RWPE2 (cell line): Measurements from ENCODE around the gene ENDOV.

ENCODE experiments used
- ATAC-seq: fragments of 200-7000 bp; cut with Tn5 transposase; 3 replicates; pipeline ENCODE4 v1.9.1; 2021; ENCODE audit warnings: low read depth
- DNase-seq: peaks from one replicate; pipeline ENCODE4 v3.0.0-alpha.2; 2020; ENCODE audit warnings: low spot score
- H3K27ac ChIP-seq: fragments of 450-650 bp; 2 replicates; pipeline ENCODE4 v1.5.1; 2017; ENCODE audit warnings: mild to moderate bottlenecking; ENCODE audit not compliant: poor library complexity, severe bottlenecking
- H3K27me3 ChIP-seq: fragments of 250-450 bp; sonication (Bioruptor Pico); 2 replicates; pipeline ENCODE4 v1.5.1; 2021; ENCODE audit warnings: mild to moderate bottlenecking, moderate library complexity; ENCODE audit not compliant: insufficient read depth, poor library complexity, severe bottlenecking
- H3K36me3 ChIP-seq: fragments of 250-450 bp; sonication (Bioruptor Pico); 2 replicates; pipeline ENCODE4 v1.5.1; 2020; ENCODE audit warnings: low read depth, mild to moderate bottlenecking, moderate library complexity
- H3K4me1 ChIP-seq: fragments of 250-450 bp; sonication (Bioruptor Pico); 2 replicates; pipeline ENCODE4 v1.5.1; 2021; ENCODE audit warnings: mild to moderate bottlenecking, moderate library complexity; ENCODE audit not compliant: insufficient read depth, poor library complexity, severe bottlenecking
- H3K4me3 ChIP-seq: fragments of 250-450 bp; sonication (Bioruptor Pico); 2 replicates; pipeline ENCODE4 v1.5.1; 2021; ENCODE audit warnings: mild to moderate bottlenecking, moderate library complexity; ENCODE audit not compliant: severe bottlenecking
- H3K9me3 ChIP-seq: fragments of 250-450 bp; sonication (Bioruptor Pico); 2 replicates; pipeline ENCODE4 v1.5.1; 2021; ENCODE audit warnings: mild to moderate bottlenecking, moderate library complexity; ENCODE audit not compliant: severe bottlenecking
- CTCF ChIP-seq: fragments of 450-650 bp; IDR thresholded peaks from one replicate; pipeline ENCODE4 v1.5.1; 2017; ENCODE audit warnings: mild to moderate bottlenecking, moderate library complexity; ENCODE audit not compliant: poor library complexity, severe bottlenecking

The ENDOV gene

GRCh38 chr17:80468781-80469493 lies 54.0 kb downstream of the ENDOV start:
- Histone ChIP-seq H3K9me3 (no peaks in the 10 kb centered on the region), H3K36me3 (no peaks in the 10 kb centered on the region), H3K4me1 (no peaks in the 10 kb centered on the region), H3K4me3 (no peak overlapping the region), H3K27me3 (peaks cover 65% of the 10 kb centered on the region), H3K27ac (no peak overlapping the region)
- ATAC-seq: no peak
- TF ChIP-seq CTCF: no peak
- DNase-seq: no peak

- no peak for TF ChIP-seq CTCF
- Histone ChIP-seq H3K9me3 (no peaks in the 10 kb centered on the region), H3K4me1 (peaks cover 2% of the 10 kb centered on the region), H3K27ac (no peak overlapping the region), H3K36me3 (no peaks in the 10 kb centered on the region), H3K27me3 (peaks cover 72% of the 10 kb centered on the region), H3K4me3 (no peak overlapping the region)
- DNase-seq (no peak), ATAC-seq (no peak)
Measured at GRCh38 chr17:80469667-80470066, 54.7 kb downstream of the ENDOV start.

GRCh38 chr17:80470603-80471002 lies 55.6 kb downstream of the ENDOV start:
- Histone ChIP-seq H3K36me3 (no peaks in the 10 kb centered on the region), H3K9me3 (no peaks in the 10 kb centered on the region), H3K27ac (no peak overlapping the region), H3K4me3 (no peak overlapping the region), H3K4me1 (peaks cover 4% of the 10 kb centered on the region), H3K27me3 (peaks cover 76% of the 10 kb centered on the region)
- ATAC-seq (no peak), DNase-seq (no peak)
- no peak for TF ChIP-seq CTCF

DNA sequence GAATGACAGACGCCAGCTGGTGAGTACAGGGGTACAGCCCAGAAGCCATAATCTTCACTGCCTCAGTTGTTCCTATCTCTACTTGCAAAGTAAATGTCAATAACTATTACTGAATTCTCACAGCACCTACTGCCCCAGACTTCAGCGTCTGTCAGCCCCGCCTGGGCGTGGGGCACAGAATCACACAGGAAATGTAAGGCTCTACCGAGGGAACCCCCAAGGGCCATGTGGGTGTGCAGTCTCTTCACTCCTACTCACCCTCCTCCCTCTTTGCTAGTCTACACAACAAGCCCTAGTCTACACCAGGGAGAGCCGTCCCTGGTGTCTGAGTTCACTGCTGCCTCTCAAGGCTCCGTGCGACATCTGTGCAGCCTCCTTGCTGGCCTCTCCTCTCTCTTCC lies 57.0 kb downstream of the ENDOV start:
- Histone ChIP-seq H3K4me3 (no peak overlapping the region), H3K27me3 (peaks cover 76% of the 10 kb centered on the region), H3K4me1 (peaks cover 4% of the 10 kb centered on the region), H3K9me3 (no peaks in the 10 kb centered on the region), H3K27ac (no peak overlapping the region), H3K36me3 (no peaks in the 10 kb centered on the region)
- DNase-seq: no peak
- ATAC-seq: no peak
- TF ChIP-seq CTCF: no peak

DNA sequence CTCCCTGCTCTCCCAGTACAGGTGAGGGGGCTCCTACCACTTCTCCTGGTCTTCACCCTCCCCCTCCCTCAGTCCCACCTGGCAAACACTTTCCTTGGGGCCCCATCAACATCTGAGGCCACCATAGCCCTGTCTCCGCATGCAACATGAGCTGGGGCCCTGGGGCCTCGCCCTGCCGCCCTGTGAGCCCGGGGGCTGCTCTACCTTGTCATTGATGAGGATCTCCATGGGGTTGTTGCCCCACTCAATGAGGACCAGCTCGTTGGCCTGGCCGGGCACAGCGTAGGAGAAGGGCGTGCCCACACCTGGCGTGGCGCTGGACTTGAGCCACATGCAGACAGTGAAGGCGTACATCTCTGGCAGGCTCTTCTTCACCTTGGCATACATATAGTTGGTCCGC lies 58.0 kb downstream of the ENDOV start:
- no peak for TF ChIP-seq CTCF
- no peak for ATAC-seq
- H3K27me3 ChIP-seq: peaks cover 76% of the 10 kb centered on the region

More for the DNA sequence above, 58.0 kb downstream of the ENDOV start:
- H3K9me3 ChIP-seq: no peaks in the 10 kb centered on the region
- H3K27ac ChIP-seq: no peak overlapping the region
- no peak overlapping the region for H3K4me3 ChIP-seq
- no peak for DNase-seq
- peaks cover 4% of the 10 kb centered on the region for H3K4me1 ChIP-seq
- H3K36me3 ChIP-seq: no peaks in the 10 kb centered on the region
